Activated CD8-positive, alpha-beta memory T cell treated with anti-CD3 and anti-CD28 coated beads, Interleukin-2, amount 50 U/mL, for 1 hour (primary cell): ENCODE data around the gene WNT9A.

Source experiments
- DNase-seq: peaks from one replicate; pipeline ENCODE4 v3.0.0-alpha.2; 2020; ENCODE audit errors: extremely low read depth

Gene WNT9A

DNA sequence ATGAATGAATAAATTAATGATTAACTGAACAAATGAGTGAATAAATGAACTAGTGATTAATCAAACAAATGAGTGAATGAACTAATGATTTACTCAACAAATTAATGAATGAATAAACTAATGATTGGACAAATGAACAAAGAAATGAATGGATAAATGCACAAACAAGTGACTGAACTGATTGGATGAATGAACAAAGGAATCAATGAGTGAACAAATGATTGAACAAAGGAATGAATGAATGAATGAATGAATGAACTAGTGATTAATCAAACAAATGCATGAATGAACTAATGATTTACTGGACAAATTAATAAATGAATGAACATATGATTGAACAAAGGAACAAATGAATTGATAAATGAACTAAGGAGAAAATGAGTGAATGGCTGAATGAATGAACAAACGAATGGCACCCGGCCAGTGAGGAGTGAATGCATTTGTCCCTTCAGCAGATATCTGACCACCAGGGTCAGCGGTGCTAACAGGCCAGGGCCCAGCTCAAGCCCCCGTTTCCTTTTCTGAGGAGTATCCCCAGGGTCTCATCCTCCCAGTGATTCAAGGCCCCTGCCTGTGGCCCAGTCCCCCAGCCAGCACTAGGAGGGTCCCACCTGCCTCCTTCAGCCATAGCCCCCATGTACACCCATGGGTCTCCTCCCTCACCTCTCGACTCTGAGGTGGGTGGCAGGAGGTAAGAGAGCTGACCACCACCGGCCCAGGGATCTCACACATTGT is 49.9 kb downstream of the WNT9A start:
- no peak for DNase-seq

DNA sequence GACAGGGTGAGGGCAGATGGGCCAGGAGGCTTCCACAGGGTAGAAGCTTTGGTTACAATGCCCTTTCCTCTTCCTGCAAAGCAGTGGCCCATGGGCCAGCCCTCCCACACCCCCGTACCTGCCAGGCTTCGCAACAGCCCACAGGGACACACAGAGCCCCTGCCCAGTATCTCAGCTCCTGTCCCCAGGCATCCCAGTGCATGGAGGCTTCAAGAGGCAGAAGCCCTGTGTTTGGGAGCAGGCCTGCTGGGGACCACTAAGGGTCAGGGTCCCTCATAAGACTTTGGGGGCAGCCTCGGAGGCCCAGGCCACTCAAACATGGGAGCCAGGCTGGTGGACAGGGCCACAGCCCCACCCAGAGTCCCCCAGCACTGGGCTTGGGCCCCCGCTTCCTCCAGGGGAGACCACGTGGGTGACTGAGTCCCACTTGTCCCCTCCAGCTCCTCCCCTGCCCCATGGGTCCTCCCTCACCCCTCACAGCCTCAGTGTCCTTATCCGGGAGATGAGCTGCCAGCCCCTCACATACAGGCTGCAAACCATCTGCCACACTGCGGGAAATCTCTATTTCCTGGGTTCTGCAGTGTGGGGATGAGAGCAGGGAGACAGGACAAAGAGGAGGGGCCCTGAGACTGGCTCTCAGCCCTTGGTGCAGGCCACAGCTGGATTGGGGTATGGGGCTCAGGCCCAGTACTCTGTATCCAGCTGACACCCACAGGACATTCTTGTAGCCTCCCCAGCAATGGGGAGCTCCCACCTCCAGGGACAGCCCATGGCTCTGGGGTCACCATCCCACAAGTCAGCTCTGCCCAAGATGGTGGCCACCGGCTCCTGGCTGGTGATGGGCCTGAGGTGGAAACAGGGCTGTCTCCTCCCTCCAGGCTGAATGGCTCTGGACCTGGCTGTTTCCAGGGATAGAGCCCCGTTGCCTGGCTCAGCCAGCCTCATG is 50.7 kb downstream of the WNT9A start:
- no peak for DNase-seq

DNA sequence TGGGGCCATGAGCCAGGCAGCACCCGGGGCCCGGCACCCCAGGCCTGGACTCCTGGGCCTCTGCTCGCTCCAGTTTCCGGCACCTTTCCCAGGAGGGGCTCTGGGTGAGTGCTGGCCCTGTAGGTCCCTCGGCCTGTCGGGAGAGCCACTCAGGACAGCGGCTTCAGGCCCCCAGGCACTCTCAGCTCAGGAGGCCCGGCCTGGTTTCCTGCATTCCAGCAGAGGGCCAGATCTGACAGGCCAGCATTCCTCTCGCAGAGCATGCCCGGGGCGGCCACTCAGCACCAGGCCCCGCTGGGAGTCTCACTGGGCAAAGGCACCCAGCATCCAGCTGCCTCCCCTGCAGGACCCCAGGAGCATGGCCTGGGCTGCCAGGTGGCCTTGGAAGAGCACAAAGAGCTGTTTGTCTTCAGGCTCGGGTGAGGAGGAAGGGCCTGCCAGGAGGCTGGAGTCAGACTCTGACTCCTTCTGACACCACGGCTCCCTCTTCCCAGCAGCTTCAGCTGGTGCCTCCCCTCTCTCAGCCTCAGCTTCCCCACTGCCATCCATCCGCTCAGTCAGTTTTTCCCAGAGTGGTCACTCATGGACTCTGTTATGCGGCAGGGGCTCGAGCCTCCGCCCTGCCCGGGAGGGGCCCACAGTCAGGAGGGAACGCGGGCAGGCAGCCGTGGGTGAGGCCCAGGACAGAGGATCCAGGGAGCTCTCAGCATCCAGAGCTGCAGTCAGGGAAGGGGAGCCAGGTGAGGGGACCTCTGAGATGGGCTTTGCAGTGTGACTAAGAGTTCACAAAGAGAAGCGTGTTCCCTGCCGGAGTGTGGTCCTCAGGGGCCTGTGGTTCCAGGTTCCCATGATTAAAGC is 51.7 kb downstream of the WNT9A start:
- no peak for DNase-seq

DNA sequence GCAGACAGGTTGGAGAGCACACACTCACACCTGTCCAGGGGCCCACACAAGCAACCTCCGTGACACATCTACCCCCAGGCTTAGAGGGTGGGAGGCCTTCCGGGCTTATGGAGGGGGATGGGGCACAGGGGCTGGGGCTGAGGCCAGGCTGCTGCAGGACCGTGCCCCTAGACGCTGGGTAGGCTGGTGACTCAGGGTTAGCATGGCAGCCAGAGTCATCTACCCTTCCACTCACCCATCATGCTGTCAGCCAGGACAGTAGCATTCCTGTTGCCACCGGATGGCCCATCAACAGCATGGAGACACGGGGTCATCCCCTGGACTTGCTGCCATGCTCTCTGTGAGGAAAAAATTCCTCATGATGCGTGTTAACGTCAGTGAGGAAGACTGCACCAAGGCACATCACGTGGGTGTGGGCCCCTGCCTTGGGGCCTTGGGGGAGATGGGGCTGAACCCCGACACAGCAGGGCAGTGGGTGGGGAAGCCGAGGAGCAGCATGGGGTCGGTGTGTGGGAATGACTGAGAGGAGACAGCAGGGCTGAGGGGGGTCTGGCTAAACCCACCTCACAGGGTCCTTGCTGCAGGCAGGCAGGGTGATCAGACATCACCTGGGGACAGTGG is 52.8 kb downstream of the WNT9A start:
- no peak for DNase-seq

DNA sequence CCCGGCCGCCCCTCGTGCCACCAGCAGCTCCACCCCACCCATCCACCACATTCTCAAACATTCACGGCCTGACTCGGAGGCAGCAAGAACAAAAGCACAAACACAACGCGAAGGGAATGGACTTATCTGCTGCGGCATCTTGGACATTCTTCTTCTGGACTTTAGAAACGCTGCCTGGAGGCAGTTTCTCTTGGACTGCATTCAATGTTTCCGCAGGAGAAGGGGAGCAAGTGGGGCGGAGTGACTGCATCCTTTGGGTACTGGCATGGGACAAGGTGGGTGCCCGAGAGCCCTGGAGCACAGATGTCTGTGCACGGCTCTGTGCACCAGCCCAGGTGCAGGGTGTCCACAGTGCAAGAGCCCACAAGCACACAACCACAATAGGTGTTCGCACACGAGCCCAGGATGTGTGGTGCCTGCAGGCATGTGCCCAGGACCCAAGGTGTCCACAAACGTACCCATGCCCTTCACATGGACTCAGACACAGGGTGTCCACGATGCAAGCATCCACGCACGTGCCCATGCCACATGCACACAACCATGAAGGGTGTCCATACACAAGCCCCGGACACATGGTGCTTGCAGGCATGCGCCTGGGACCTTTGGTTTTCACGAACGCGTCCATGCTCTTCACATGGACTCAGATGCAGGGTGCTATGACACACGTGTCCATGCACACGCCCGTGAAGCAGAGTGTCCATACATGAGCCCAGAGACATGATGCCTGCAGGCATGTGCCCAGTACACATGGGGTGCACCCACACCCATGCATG is 53.6 kb downstream of the WNT9A start:
- no peak for DNase-seq

DNA sequence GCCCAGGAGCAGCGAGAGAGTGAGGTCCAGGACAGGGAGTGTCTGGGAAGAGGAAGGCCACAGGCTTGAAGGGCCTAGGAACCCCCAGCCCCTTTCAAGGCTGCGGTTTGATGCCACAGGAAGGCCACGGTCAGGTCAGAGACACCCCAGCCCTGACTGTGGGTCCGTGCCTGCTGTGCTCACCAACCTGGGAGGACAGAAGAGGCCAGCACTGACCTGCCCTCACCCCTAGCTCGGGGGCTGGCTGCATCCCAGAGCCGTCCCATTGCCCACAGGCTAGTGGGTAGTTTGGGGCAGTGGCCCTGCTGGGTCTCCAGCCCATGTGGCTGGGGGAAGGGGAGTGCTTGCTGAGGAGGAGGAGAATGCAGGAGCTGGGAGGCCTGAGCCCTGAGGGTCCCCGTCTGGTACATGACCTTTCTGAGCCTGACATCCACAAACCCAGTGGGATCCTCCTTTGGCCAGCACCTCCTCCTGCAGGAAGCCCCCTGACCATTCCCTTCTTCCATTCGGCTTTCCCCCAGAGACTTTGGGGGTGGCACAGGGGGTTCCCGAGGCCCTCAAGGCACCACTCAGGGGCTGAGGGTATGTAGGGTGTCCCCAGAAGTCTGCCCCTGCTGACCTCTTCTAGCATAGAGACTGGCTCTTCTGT is 54.3 kb downstream of the WNT9A start:
- DNase-seq, result no peak

DNA sequence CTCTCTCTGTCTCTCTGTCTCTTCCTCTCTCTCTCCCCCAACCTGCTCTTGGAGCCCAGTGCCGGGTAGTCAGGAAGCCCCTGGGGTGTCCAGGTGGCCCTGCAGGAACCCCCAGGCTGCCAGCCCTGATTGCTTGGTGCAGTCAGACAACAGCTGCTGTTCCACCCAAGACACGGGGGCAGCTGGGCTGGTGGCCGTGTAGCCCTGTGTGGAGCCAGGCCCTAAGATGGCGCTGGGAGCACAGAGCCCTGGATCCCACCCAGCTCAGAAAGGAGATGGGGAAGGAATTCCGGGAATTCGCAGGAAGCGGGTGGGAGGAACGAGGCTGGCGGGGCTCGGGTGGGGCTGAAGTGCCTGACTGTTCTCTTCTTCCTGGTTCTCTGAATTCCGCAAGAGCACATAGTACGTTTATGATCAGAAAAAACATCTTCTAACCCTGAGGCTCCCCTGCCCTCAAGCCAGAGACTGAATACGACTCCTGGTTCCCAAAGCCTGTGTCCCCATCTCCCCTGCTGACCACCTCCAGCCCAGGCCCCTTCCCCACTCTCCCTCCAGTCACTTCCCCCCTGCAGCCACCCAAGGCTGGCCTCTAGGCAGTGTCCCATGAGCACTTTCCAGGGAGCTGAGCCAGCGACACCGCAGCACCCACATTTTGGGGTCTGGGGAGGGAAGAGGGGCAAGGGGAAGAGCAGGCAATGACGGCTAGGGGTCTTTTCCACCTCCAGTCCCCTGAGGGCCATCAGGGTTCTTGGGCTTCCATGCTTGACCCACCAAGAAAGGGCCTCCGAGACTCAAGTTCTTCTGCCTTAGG is 55.0 kb downstream of the WNT9A start:
- no peak for DNase-seq

DNA sequence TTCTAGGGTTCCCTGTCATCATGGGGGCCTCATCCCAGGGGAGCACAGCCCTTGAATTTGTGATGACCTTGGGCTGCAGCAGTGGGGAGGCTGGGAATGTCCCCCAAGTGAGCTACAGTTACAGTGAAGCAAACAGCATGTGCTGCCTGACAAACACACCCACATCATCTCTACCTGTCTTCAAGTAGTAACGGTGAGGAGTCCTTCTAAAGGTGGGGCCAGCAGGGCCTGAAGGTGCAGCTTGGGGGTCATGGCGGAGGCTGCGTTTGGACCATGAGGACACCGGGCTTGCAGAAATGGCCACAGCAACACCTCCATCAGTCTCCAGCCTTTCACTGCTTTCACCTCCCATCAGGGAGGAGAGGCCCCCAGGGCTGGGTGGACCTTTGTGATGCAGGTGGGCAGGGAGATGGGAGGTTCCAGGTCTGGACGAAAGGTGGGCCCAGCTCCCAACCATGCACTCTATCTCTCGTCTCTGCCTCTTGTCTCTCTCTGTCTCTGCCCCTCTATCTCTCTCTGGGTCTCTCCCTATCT is 55.7 kb downstream of the WNT9A start:
- no peak for DNase-seq

DNA sequence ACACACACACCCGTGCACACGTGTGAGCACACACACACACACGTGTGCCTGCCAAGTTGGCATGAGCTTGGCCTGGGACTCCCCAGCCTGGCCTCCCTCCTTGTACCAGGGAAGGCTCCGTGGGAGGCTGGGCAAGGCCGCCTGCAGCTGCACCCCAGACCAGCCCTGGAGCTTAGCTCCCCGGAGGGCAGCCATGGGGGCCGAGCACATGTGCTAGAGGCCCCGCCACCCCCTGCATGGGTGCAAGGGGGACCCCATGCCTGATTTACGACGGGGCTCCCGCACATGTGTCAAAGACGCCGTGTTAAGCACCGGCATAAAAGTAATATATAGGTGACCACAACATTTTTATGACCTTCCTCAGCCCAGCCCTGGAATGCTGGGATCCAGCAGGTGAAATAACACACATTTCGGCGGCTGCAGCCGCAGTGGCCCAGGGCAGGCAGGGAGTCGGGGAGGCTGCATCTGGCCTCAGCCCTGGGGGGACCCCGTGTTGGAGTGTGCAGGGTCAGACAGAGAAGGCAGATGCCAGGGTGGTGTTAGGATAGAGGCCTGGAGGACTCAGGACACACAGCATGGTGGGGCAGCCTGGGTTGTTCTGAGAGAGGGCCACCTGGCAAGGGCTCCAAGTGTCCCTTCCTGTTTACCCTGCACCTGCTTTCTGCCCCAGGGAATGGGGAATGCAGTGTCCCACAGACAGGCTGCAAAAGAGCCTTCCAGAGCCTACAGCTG is 56.3 kb downstream of the WNT9A start:
- DNase-seq, result no peak

DNA sequence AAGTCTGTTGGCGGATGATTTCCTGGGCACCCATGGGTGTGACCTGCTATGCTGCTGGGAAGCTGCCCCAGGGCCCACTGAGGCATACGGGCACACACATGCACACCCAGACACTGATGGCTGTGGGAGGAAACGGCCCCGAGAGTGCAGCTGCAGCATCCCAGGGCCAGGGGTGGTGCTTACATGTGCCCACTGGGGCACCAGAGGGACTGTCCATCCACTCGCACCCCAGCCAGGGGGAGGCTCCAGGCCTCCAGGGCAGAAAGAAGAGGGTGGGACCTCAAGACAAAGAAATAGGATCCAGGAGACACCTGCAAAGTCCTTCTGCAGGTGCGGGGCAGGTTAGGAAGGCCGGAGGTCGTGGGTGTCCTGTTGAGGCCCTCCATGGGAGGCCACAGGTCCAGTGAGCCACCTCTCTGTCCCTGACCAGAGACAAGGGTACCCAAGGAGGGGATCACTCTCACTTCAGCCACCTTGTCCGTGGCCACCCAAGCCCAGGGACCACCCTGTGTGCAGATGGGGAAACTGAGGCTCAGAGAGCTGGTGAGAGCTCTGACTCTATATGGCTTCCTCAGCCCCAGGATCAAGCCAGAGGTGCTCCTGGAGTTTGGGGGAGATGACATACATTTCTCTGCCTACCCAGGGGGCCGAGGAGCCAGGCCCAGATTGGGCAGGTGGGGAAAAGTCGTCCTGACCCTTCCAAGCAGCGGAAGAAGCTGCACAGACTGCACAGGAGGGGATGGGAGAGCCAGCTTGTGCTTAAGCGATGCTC is 57.1 kb downstream of the WNT9A start:
- no peak for DNase-seq

DNA sequence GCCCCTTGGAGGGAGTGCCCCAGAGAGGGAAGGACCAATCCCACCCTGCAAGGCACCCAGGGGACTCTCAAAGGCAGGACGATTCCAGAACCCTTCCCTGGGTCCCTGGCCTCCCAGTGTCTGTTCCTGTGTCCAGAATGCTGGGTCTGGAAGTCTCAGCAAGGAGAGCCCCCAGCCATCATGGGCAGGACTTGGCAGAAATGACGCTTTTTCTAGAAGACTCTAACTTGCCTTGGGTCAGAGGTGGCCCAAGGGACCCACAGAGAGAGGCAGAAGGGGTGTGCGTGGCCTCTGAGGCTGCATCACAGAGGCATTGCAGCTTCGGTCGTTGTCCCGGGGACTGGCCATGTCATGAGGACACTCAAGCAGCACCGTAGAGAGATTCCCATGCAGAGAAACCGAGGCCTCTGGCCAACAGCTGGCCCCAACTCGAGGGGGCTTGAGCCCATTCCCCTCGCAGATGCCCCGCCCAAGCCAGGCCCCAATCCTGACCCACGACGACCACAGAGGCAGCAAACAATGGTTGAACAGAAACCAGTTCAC is 57.8 kb downstream of the WNT9A start:
- no peak for DNase-seq

DNA sequence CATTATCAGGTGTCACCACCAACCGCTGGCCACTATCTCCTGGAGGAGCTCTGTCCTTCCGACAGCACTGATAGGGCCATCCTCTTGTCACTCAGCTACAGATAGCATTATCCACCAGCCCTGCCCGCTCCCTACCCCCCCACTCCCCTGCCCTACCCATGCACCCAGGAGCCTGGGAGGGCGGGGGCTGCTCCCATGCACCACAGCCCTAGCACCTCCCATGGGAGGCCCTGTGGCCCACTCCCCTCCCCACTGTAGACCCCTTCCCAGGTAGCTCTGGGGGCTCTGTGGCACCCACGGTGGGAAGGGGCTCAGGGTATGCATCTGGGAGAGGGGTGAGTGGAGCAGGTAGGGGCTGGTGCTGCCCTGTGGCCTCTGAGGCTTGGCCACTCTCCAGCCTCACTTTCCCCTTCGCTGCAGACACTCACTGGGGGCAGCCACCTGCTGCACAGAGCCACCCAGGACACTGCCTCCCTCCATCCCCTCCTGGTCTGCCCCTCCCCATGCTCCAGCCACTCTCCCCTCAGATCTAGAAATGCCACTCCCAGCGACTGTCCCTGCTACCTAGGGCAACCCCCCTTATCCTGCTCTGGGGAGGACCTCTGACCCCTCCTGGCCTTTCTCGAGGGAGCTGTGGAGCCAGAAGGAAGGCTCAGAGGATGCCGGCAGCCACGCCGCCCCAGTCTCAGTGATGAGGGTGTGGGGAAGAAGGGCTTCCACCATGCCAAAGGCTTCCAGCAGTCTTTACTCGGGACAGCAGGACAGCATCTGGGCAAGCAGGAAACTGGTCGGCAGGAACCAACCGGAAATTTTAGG is 58.5 kb downstream of the WNT9A start:
- no peak for DNase-seq

DNA sequence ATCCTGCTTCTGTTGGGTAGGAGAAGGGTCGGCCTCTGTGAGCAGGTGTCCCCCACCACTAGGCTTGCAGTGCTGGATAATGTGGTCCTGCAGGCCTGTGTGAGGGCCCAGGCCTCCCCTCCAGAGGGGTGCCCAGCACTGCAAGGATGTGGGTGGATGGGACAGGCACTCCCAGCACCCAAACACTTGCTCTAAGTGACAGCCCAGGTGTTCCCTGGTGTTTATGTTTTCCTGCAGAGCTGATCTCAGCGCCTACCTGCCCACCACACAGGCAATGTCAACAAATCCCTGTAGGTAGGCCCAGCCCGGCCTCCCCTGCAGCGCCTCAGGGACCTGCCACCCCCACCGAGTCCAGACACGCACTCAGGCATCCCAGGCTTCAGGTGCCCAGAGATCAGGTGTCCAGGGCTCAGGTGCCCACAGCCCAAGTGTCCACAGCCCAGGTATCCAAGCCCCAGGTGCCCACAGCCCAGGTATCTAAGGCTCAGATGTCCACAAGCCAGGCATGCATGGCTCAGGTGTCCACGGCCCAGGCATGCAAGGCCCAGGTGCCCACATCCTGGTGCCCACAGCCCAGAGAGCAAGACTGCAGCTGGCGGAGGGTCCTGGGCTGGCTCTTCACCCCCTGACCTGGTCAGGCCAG is 59.2 kb downstream of the WNT9A start:
- DNase-seq, result no peak

DNA sequence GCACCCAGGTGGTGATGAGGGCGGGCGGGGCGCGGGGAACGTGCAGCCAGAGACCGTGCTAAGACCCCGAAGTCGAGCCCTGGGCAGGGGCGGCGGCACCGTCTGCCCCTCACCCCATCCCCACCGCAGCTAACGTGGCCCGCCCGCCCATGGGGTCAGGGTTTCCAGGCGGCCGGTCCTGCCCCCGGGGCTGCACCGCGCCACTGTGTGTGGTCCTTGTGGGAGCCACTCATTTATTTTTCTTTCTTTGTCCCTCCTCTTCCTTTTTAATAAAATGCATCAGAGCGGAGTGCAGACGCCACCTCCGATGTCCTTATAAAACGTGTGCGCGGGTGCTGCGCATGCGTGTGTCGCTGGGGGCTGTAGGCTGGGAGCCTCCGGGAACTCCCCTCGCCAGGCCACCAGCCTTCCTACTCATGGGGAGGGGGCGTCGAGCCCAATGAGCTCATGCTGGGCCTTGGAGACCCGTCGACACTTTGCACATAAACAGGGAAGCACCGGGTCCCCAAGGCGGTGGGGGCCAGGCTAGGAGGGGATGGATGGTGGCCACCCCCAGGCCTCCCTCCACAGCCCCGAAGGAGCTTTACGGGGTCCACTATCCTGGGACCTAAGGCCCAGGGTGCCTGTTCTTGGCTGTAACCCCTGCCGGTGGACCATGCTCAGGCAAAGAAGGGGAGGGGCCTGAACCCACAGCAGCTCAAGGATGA is 59.9 kb downstream of the WNT9A start:
- DNase-seq, result no peak

DNA sequence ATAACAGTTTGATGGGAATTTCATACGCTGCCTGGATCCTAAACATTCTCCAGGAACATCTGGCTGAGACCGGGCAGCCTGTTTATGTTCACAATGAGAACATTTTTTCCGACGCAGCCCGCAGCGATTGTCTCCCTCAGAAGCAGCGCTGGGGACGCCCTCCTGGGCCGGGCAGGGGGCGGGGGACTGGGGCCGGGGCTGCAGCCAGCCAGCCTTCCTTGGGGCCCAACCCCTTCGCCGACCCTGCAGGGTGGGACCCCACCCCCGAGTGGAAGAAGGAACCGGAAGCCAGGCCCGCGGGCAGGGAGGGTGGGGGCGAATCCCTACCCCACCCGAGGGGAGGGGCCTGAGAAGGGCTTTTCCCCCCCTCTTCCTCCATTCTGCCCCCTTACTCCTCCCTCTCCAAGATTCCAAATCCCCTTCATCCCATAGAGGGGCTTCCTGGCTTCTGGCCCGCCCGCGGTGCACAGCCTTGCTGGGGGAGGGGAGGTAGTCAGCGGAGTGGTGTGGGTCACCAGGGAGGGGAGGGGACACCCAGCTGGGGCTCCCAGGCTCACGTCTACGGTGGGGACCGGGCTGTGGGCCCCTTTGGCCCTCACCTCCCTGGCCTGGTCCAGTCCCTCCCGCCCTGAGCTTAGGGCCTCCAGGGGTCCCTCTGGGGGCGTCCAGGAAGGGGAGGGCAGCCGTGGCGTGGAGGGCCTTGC is 60.6 kb downstream of the WNT9A start:
- DNase-seq, result no peak
